ENCODE data around the gene LSM2. TPM values are rescaled to one million over a fixed set of nuclear protein-coding genes. Genes with fewer than 3 reads are reported as not detected.

LSM2 gene
- total RNA-seq, 1 experiment from 2014 or later: 56.3 TPM

DNA sequence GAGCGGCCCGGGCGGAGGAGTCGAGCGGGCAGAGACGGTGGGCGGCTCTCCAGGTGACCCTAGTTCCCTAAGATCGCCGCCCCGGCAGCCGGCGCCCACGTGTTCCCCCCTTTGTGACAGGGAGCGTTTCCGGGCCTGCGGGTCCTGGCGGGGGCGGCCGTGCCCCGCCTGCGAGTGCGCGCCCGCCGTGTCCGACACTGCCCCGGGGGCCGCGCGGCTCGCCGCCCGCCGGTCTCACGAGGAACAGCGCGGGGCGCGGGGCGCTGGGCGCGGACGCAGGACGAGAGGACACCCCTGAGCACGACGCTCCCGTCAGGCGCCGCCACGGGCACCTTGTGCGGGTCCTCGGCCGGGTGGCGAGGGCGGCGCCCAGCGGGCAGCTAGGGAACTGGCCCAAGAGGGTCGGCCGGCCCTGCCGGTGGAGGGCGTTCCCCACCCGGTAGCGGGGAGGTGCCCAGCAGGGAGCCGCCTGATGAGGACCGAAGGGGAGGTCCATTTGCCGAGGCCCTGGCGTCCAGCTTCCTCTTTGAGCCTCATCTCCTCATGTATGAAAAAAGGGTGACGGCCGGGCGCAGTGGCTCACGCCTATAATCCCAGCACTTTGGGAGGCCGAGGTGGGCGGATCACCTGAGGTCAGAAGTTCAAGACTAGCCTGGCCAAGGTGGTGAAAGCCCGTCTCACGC is 11.0 kb downstream of the LSM2 start, which contains the start of gene VARS1:
Gene VARS1 (minus strand): TSS at position 137 of the 683 bp plus-strand sequence. CDS start 535 bp downstream, outside the sequence.
- POLR2A ChIA-PET: interaction anchor here (0.6 to 2.1 kb wide), 10 partner anchors 11 to 67 kb away, joined by 3 to 29 read pairs (median 6); partner anchors contain the start of genes DDAH2, HSPA1A, HSPA1B and HSPA1L
- no TSS peak for BruUV-seq (replicated peaks)

DNA sequence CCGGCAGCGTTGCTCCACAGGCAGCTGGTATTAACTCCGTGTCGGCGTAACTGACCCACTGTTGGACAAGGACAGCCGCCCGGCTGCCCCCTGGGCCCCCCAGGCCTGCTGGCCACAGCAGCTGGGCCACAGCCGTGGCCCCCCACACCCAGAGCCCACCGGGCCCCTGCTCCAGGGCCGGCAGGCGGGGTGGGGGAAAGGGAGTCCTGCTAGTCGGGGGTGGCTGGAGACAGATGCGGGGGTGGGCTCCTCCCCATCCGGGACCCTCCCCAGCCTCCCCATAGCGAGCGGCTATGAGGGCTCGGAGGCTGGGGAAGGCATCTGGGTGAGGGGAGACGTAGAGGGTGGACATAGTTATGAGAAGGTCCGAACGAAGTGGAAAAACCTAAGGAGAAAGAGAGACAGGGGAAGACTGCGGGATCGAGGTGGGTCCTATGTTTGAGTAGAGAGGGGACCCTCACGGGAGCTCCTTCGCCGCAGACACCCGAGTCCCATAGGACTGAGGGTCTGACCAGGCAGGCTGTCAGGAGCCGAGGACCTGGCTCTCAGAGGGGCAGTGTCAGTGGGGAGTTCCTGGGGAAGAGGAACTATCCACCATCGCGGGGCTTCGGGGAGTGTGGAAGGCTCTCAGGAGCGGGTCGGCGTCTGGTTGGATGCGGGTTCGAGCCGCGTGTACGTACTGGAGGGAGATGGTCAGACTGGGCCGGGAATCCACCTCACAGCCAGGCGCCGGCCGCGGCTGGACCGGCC is 11.7 kb downstream of the LSM2 start:
- H3K36me3 ChIP-seq (ENCODE audit: control insufficient read depth, insufficient read depth, low read length): no peaks in the 10 kb centered on the region
- CTCF ChIA-PET: interaction anchor here (0.6 to 2.9 kb wide), 5 partner anchors 9 to 68 kb away, joined by 4 to 21 read pairs (median 6); partner anchors contain the start of genes HSPA1A, HSPA1L, LSM2 and NEU1
- H3K4me1 ChIP-seq: 0 out of 2 replicates have a peak, but pooled peaks cover 3% of the 10 kb centered on the region
- Mint-ChIP-seq H3K9me3 (ENCODE audit: unreplicated experiment) (no peaks in the 10 kb centered on the region), H3K36me3 (ENCODE audit: insufficient read depth, unreplicated experiment) (peaks cover 33% of the 10 kb centered on the region), H3K27ac (ENCODE audit: unreplicated experiment) (peak overlapping the region; percentile 94), H3K4me1 (ENCODE audit: low read depth, unreplicated experiment) (peaks cover 21% of the 10 kb centered on the region), H3K4me3 (ENCODE audit: unreplicated experiment) (peak overlapping the region; percentile 98), H3K27me3 (ENCODE audit: insufficient read depth, unreplicated experiment) (no peaks in the 10 kb centered on the region)
- intact Hi-C loops (cut with micrococcal nuclease; ENCODE audit: unreplicated experiment): no loop called here
- POLR2A ChIA-PET: interaction anchor here (0.6 to 2.1 kb wide), 8 partner anchors 11 to 68 kb away, joined by 3 to 29 read pairs (median 5); partner anchors contain the start of genes HSPA1A, HSPA1B, HSPA1L and LSM2
- H3K4me3 ChIP-seq (ENCODE audit: low read depth, low read length): peak overlapping the region; percentile 80
- TF ChIP-seq, protein P1, sequence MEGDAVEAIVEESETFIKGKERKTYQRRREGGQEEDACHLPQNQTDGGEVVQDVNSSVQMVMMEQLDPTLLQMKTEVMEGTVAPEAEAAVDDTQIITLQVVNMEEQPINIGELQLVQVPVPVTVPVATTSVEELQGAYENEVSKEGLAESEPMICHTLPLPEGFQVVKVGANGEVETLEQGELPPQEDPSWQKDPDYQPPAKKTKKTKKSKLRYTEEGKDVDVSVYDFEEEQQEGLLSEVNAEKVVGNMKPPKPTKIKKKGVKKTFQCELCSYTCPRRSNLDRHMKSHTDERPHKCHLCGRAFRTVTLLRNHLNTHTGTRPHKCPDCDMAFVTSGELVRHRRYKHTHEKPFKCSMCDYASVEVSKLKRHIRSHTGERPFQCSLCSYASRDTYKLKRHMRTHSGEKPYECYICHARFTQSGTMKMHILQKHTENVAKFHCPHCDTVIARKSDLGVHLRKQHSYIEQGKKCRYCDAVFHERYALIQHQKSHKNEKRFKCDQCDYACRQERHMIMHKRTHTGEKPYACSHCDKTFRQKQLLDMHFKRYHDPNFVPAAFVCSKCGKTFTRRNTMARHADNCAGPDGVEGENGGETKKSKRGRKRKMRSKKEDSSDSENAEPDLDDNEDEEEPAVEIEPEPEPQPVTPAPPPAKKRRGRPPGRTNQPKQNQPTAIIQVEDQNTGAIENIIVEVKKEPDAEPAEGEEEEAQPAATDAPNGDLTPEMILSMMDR (IDR thresholded peaks at IDR 0.05; ENCODE audit: insufficient read depth in 1 of 2, low read depth in 1 of 2, low read length in 1 of 2, severe bottlenecking in 1 of 2, unreplicated experiment in 1 of 2): no peak
- peak in 1 of 2 experiments; percentile 19 for DNase-seq
- BruUV-seq (replicated peaks): no TSS peak
- no peaks in the 10 kb centered on the region for H3K27me3 ChIP-seq (replicated peaks; ENCODE audit: control insufficient read depth, insufficient read depth, low read length)
- no peaks in the 10 kb centered on the region for H3K9me3 ChIP-seq

More for the DNA sequence above, 11.0 kb downstream of the LSM2 start, which contains the start of gene VARS1:
- DNase-seq: peak; percentile 92 to 95
- Mint-ChIP-seq H3K36me3 (ENCODE audit: insufficient read depth, unreplicated experiment) (peaks cover 25% of the 10 kb centered on the region), H3K9me3 (ENCODE audit: unreplicated experiment) (no peaks in the 10 kb centered on the region), H3K27ac (ENCODE audit: unreplicated experiment) (peak within 1 kb of the TSS; percentile 94), H3K4me1 (ENCODE audit: low read depth, unreplicated experiment) (peaks cover 15% of the 10 kb centered on the region), H3K27me3 (ENCODE audit: insufficient read depth, unreplicated experiment) (no peaks in the 10 kb centered on the region), H3K4me3 (ENCODE audit: unreplicated experiment) (peak within 1 kb of the TSS; percentile 98)
- Histone ChIP-seq H3K4me1 (0 out of 2 replicates have a peak, but pooled peaks cover 3% of the 10 kb centered on the region), H3K4me3 (ENCODE audit: low read depth, low read length) (peak within 1 kb of the TSS; percentile 80), H3K36me3 (ENCODE audit: control insufficient read depth, insufficient read depth, low read length) (no peaks in the 10 kb centered on the region), H3K27me3 (replicated peaks; ENCODE audit: control insufficient read depth, insufficient read depth, low read length) (no peaks in the 10 kb centered on the region), H3K9me3 (no peaks in the 10 kb centered on the region)
- intact Hi-C loops (cut with micrococcal nuclease; ENCODE audit: unreplicated experiment): loop anchor here (1.0 kb wide), 2 partner anchors 32 to 66 kb away; partner anchors contain the start of genes DDAH2 and HSPA1B
- CTCF ChIA-PET: interaction anchor here (0.8 to 2.9 kb wide), 7 partner anchors 11 to 115 kb away, joined by 3 to 21 read pairs (median 5); partner anchors contain the start of genes HSPA1A, HSPA1L, LSM2 and LY6G5C
- TF ChIP-seq, protein P1 (IDR thresholded peaks at IDR 0.05; ENCODE audit: insufficient read depth in 1 of 2, low read depth in 1 of 2, low read length in 1 of 2, severe bottlenecking in 1 of 2, unreplicated experiment in 1 of 2): peak; percentile 78 to 94

Data from Caco-2 (cell line).